OCI-M1 (cell line): Measurements from ENCODE around the gene MAP6D1.
"Not testable (repeated sequence)": the region's sequence is repeated elsewhere in the genome, so short reads cannot be mapped to it uniquely, and the experiment has no call there.

ENCODE experiments used
- DNase-seq: peaks from one replicate; lab custom pipeline; 2025; lab: John Stamatoyannopoulos, UW

MAP6D1 gene

DNA sequence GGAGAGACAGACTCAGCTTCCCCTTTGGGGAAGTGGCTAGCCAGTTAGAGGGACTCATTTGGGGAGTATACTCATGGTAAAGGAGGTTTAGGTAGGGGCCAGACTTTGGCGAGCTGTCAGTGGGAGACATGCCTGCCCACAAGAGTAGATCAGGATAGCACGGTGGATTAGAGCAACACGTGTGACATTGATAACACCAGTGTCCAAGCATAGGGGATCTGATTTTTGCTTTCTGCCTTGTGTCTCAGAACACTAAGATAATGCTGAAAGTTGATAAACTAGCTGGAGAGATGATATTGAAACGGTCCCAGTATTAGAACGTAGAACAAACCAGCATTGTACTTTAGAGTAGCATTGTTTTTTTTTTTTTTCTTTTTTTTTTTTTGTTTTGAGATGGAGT is 25.9 kb downstream of the MAP6D1 start:
- DNase-seq, result peak; percentile 6

- no peak for DNase-seq
Observed at GRCh38 chr3:183797996-183798395, 27.4 kb downstream of the MAP6D1 start.

DNA sequence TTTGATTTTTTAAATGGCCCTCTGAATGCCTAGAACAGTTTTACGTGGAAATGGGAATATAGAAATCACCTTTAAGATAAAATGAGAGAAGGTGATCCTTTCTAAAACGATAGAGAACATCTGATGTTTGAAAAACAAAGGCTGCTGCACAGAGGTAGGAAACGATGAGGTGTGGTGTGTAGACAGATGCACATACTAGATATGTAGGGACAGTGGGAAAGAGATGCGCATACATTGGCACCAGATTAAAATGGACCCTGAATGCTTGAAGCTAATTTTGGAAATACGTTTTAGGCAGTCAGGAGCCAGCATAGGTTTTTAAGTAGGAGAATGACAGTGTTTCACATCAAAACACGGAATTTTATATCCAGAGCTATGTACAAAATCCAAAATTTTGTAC is 29.0 kb downstream of the MAP6D1 start:
- no peak for DNase-seq

- DNase-seq, result no peak
Observed at GRCh38 chr3:183794452-183794851, 30.9 kb downstream of the MAP6D1 start.

DNA sequence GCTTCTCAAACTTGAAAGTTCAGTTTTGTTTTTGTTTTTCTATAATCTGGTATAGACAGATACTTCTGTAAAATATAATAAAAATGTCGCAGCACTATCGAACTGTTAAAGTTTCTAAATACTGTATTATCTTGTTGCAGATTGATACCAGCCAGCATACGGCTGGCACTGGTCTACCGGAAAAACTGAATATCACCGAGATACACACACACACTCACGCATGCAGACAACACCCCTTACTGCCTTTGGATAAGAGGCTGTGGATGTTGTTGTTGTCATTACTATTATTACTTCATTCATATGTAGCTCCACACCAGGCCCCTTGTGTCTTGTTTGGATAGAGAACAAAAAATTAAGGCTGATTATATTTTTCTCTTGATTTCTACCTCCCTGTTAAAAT is 32.4 kb downstream of the MAP6D1 start:
- DNase-seq, result no peak

DNA sequence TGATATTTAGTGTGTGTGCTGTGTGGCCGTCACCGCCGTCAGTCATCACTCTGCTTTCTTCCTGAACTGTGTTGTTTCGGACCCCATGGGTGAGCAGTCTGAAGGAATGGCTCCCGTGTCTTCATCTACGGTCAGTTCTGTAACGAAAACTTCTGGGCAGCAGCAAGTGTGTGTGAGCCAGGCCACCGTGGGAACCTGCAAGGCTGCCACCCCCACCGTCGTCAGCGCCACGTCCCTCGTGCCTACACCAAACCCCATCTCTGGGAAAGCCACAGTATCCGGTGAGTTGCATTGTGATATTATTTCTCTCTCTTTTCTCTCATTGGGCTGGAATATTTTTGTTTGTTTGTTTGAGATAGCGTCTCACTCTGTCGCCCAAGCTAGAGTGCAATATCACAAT is 34.7 kb downstream of the MAP6D1 start:
- no peak for DNase-seq

GRCh38 chr3:183789826-183790225 is 35.6 kb downstream of the MAP6D1 start:
- DNase-seq, result no peak

DNA sequence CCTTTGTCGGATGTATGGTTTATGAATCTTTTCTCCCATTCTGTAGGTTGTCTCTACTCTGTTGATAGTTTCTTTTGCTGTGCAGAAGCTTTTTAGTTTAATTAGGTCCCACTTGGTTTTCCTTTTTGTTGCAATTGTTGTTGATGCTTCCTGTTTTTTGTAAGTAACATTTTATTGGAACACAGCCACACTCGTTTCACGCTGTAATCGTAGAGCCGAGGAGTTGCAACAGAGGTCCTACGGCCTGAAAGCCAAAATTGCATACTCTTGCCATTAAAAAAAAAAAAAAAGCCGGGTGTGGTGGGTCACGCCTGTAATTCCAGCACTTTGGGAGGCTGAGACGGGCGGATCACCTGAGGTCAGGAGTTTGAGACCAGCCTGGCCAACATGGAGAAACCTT is 40.9 kb downstream of the MAP6D1 start:
- not testable (repeated sequence) for DNase-seq

DNA sequence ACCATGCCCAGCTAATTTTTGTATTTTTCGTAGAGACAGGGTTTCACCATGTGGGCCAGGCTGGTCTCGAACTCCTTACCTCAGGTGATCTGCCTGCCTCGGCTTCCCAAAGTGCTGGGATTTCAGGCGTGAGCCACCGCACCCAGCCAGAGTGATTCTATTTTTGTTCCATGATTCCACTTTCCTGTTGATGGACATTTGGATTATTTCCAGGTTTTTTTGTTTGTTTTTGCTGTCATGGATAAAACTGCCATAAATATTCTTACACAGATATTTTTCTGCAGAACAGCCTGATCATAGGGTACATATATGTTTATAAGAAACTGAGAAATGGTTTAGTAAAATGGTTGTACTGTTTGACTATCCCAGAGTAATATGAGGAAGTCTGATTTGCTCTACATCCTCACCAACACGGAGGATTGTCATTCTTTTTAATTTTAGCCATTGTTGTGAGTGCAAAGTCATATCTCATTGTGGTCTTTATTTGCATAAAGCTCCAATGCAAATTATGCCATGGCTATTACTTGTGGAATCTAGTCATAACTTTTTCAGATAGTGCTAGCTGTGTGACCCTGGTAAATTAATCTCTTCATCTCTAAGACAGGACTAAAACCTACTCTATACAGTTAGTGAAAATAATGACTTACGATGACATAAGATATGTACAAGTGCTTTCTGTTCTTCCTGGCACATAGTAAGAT is 42.7 kb downstream of the MAP6D1 start:
- no peak for DNase-seq

- DNase-seq, result no peak
Observed at GRCh38 chr3:183781246-183781645, 44.1 kb downstream of the MAP6D1 start.

GRCh38 chr3:183779896-183780465 is 45.4 kb downstream of the MAP6D1 start:
- peak; percentile 13 for DNase-seq

DNA sequence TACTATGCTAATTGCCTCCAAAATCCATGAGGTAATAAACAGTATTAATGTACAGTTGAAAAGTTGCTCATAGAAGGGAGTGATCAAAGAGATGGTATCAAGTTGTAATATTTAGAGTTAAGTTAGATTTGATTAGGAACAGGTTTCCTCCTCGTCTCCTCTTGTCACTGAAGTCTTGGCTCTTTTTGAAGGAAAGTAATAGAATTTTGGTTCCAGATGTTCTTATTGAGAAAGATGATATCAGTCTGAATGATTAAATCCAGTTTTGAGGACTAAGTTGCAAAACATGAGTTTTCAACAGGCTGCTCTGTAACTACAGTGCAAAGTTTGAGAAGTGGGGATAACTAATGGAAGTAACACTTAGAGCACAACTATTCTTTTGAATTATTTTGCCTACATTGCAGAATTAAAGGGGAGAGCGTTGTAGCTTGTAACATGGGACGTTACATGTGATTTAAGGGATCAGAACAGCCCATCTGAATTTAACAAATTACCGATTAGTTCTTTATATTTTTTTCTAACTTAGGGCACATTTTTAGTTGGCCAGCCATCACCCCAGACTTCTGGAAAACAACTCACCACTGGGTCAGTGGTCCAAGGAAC is 48.3 kb downstream of the MAP6D1 start:
- DNase-seq, result no peak

GRCh38 chr3:183776451-183776850 is 48.9 kb downstream of the MAP6D1 start:
- DNase-seq, result not testable (repeated sequence)

DNA sequence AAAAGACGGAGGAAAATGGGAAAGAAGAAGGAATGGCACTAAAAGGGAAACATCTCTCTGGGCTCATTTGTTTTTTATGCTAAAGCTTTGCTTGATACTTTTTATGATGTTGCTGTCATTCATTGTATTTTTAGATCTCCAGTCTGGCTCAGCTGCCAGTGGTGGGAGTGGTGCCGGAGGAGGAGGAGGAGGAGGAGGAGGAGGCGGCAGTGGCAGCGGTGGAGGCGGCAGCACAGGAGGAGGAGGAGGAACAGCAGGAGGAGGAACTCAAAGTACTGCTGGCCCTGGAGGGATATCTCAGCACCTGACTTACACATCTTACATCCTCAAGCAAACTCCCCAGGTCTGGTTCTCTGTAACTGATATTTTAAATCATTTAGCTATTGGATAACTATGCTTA is 49.6 kb downstream of the MAP6D1 start:
- peak; percentile 7 for DNase-seq

- DNase-seq, result no peak
Observed at GRCh38 chr3:183774631-183775030, 50.7 kb downstream of the MAP6D1 start.

DNA sequence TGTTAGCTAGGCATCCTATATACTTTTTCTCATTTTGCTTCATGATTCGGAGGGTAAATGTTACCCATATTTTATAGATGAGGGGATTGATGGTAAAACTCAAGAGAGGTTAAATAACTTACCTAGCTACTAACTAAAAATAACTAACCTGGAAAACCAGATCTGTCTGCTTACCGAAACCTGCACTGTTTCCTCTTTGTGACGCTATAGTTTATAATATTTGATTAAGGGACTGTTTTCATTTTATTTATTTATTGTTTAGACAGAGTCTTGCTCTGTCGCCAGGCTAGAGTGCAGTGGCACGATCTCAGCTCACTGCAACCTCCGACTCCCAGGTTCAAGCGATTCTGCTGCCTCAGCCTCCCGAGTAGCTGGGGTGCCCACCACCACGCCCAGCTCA is 55.9 kb downstream of the MAP6D1 start:
- no peak for DNase-seq

- no peak for DNase-seq
Observed at GRCh38 chr3:183768114-183768513, 57.3 kb downstream of the MAP6D1 start.

DNA sequence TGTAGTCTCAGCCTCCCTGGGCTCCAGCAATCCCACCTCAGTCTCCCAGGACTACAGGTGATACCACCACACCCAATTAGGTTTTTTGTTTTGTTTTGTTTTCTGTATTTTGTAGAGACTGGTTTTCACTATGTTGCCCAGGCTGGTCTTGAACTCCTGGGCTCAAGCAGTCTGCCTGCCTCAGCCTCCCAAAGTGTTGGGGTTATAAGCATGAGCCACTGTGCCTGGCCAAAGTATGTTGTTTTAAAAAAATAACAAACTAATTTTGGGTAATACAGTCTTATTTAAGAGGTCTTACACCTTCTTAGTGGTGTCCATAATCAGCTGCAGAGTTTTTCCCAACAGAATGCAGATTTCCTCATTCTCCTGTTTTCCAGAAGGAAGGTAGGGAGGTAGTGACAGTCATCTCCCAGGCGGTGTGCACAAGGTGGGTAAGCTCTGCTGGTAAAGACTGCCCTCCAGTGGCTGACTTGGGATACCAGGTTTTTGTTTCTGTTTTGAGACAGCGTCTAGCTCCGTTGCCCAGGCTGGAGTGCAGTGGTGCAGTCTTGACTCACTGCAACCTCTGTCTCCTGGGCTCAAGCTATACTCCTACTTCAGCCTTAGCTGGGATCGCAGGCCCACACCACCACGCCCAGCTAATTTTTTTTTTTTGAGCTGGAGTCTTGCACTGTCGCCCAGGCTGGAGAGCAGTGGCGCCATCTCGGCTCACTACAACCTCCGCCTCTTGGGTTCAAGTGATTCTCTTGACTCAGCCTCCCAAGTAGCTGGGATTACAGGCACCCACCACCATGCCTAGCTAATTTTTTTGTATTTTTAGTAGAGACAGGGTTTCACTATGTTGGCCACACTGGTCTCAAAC is 58.4 kb downstream of the MAP6D1 start:
- DNase-seq, result peak; percentile 64

GRCh38 chr3:183766107-183766506 is 59.3 kb downstream of the MAP6D1 start:
- DNase-seq, result no peak
